Measurements from ENCODE around the gene ZNF224. TPM values are rescaled to one million over a fixed set of nuclear protein-coding genes. Genes with fewer than 3 reads are reported as not detected.
A peak's percentile ranks its signal among the peaks of the same experiment; 100 is the strongest.
"Not testable (repeated sequence)": the region's sequence is repeated elsewhere in the genome, so short reads cannot be mapped to it uniquely, and the experiment has no call there.

ZNF224 gene
- total RNA-seq, 2 experiments from 2014 or later: 35.4 to 37.8 TPM

- Mint-ChIP-seq H3K27ac (no peak overlapping the region), H3K27me3 (no peaks in the 10 kb centered on the region), H3K4me3 (no peak overlapping the region), H3K4me1 (peaks cover 13% of the 10 kb centered on the region), H3K9me3 (peaks cover 12% of the 10 kb centered on the region), H3K36me3 (ENCODE audit: low read depth) (peaks cover 15% of the 10 kb centered on the region)
- POLR2A ChIA-PET: no interaction called here
- DNase-seq: no peak
- CTCF ChIA-PET: no interaction called here
Measured at GRCh38 chr19:44092108-44092507, 2.1 kb upstream of the ZNF224 start.

- peaks cover 8% of the 10 kb centered on the region for H3K4me1 Mint-ChIP-seq
- H3K4me3 Mint-ChIP-seq: no peak overlapping the region
- peaks cover 71% of the 10 kb centered on the region for H3K9me3 Mint-ChIP-seq
- DNase-seq: no peak
- CTCF ChIA-PET: no interaction called here
- POLR2A ChIA-PET: no interaction called here
- peaks cover 67% of the 10 kb centered on the region for H3K36me3 Mint-ChIP-seq (ENCODE audit: low read depth)
- no peaks in the 10 kb centered on the region for H3K27me3 Mint-ChIP-seq
- no peak overlapping the region for H3K27ac Mint-ChIP-seq
Measured at GRCh38 chr19:44107751-44108150, 13.6 kb downstream of the ZNF224 start.

- peaks cover 20% of the 10 kb centered on the region for H3K4me1 Mint-ChIP-seq
- no peak overlapping the region for H3K4me3 Mint-ChIP-seq
- H3K27me3 Mint-ChIP-seq: no peaks in the 10 kb centered on the region
- peaks cover 61% of the 10 kb centered on the region for H3K9me3 Mint-ChIP-seq
- CTCF ChIA-PET: no interaction called here
- DNase-seq: no peak
- POLR2A ChIA-PET: interaction anchor here (3.8 kb wide), 1 partner anchor 15 kb away, joined by 15 read pairs; the partner anchor contains the start of gene ZNF224
- H3K27ac Mint-ChIP-seq: no peak overlapping the region
- H3K36me3 Mint-ChIP-seq (ENCODE audit: low read depth): peaks cover 50% of the 10 kb centered on the region
Measured at GRCh38 chr19:44109458-44109857, 15.3 kb downstream of the ZNF224 start.

- POLR2A ChIA-PET: interaction anchor here (1.1 to 3.8 kb wide), 2 partner anchors 17 to 95 kb away, joined by 3 to 15 read pairs; partner anchors contain the start of gene ZNF224
- no peak overlapping the region for H3K27ac Mint-ChIP-seq
- peaks cover 45% of the 10 kb centered on the region for H3K9me3 Mint-ChIP-seq
- no peak for DNase-seq
- CTCF ChIA-PET: no interaction called here
- H3K4me1 Mint-ChIP-seq: peaks cover 25% of the 10 kb centered on the region
- peaks cover 42% of the 10 kb centered on the region for H3K36me3 Mint-ChIP-seq (ENCODE audit: low read depth)
- H3K4me3 Mint-ChIP-seq: peak overlapping the region; percentile 12
- H3K27me3 Mint-ChIP-seq: no peaks in the 10 kb centered on the region
Measured at GRCh38 chr19:44111910-44112463, 17.8 kb downstream of the ZNF224 start.

GRCh38 chr19:44112802-44113137 lies 18.6 kb downstream of the ZNF224 start:
- Mint-ChIP-seq H3K27me3 (no peaks in the 10 kb centered on the region), H3K36me3 (ENCODE audit: low read depth) (peaks cover 39% of the 10 kb centered on the region), H3K27ac (peak overlapping the region; percentile 65), H3K4me1 (peaks cover 25% of the 10 kb centered on the region), H3K4me3 (peak overlapping the region; percentile 95), H3K9me3 (peaks cover 37% of the 10 kb centered on the region)
- ChIA-PET POLR2A (interaction anchor here (0.9 to 3.8 kb wide), 3 partner anchors 18 to 94 kb away, joined by 3 to 15 read pairs (median 3); partner anchors contain the start of genes ZNF224 and ZNF226), CTCF (interaction anchor here (1.1 kb wide), 1 partner anchor 18 kb away, joined by 3 read pairs; no protein-coding TSS in a partner anchor)
- DNase-seq: no peak

- Mint-ChIP-seq H3K27me3 (no peaks in the 10 kb centered on the region), H3K4me1 (peaks cover 25% of the 10 kb centered on the region), H3K36me3 (ENCODE audit: low read depth) (peaks cover 38% of the 10 kb centered on the region), H3K9me3 (peaks cover 32% of the 10 kb centered on the region), H3K4me3 (peak within 1 kb of the TSS; percentile 95), H3K27ac (peak within 1 kb of the TSS; percentile 65)
- ChIA-PET POLR2A (interaction anchor here (0.9 to 3.8 kb wide), 6 partner anchors 19 to 94 kb away, joined by 3 to 15 read pairs (median 3); partner anchors contain the start of genes ZNF224 and ZNF226), CTCF (interaction anchor here (1.1 kb wide), 1 partner anchor 18 kb away, joined by 3 read pairs; no protein-coding TSS in a partner anchor)
- peak; percentile 87 for DNase-seq
Measured at GRCh38 chr19:44113138-44113783, 19.1 kb downstream of the ZNF224 start, which contains the start of gene ZNF225. ZNF225 (plus strand) TSS chr19:44113399; CDS start chr19:44115828, 2,429 bp downstream.

- Mint-ChIP-seq H3K9me3 (peaks cover 28% of the 10 kb centered on the region), H3K27ac (peak overlapping the region; percentile 65), H3K4me1 (peaks cover 25% of the 10 kb centered on the region), H3K27me3 (no peaks in the 10 kb centered on the region), H3K36me3 (ENCODE audit: low read depth) (peaks cover 40% of the 10 kb centered on the region), H3K4me3 (peak overlapping the region; percentile 95)
- ChIA-PET CTCF (interaction anchor here (1.1 kb wide), 1 partner anchor 19 kb away, joined by 3 read pairs; no protein-coding TSS in a partner anchor), POLR2A (interaction anchor here (0.9 to 1.3 kb wide), 5 partner anchors 20 to 190 kb away, joined by 3 to 4 read pairs (median 3); partner anchors contain the start of genes ZNF224 and ZNF226)
- no peak for DNase-seq
Measured at GRCh38 chr19:44113784-44114390, 19.7 kb downstream of the ZNF224 start.

- H3K27ac Mint-ChIP-seq, H3K4me3 Mint-ChIP-seq, POLR2A ChIA-PET, DNase-seq, H3K27me3 Mint-ChIP-seq, H3K4me1 Mint-ChIP-seq, CTCF ChIA-PET: not testable (repeated sequence)
- Mint-ChIP-seq H3K36me3 (ENCODE audit: low read depth) (peaks cover 86% of the 10 kb centered on the region), H3K9me3 (peaks cover 49% of the 10 kb centered on the region)
Measured at GRCh38 chr19:44121162-44121561, 27.0 kb downstream of the ZNF224 start.

GRCh38 chr19:44131955-44132354 lies 37.8 kb downstream of the ZNF224 start:
- ChIA-PET CTCF (no interaction called here), POLR2A (interaction anchor here (1.0 kb wide), 1 partner anchor 10 kb away, joined by 3 read pairs; no protein-coding TSS in a partner anchor)
- H3K36me3 Mint-ChIP-seq (ENCODE audit: low read depth): peaks cover 31% of the 10 kb centered on the region
- DNase-seq: no peak
- H3K27ac Mint-ChIP-seq: no peak overlapping the region
- H3K9me3 Mint-ChIP-seq: peaks cover 33% of the 10 kb centered on the region
- H3K4me1 Mint-ChIP-seq: no peaks in the 10 kb centered on the region
- no peak overlapping the region for H3K4me3 Mint-ChIP-seq
- no peaks in the 10 kb centered on the region for H3K27me3 Mint-ChIP-seq

GRCh38 chr19:44141191-44142058 lies 47.3 kb downstream of the ZNF224 start, which contains the start of gene ZNF234:
ZNF234 (plus strand) TSS chr19:44141554; CDS start chr19:44144633, 3,079 bp downstream.
- POLR2A ChIA-PET: interaction anchor here (1.0 to 1.6 kb wide), 5 partner anchors 10 to 71 kb away, joined by 3 to 7 read pairs (median 3); partner anchors contain the start of genes ZNF225, ZNF226 and ZNF227
- peaks cover 32% of the 10 kb centered on the region for H3K36me3 Mint-ChIP-seq (ENCODE audit: low read depth)
- H3K9me3 Mint-ChIP-seq: peaks cover 25% of the 10 kb centered on the region
- CTCF ChIA-PET: interaction anchor here (0.6 to 1.0 kb wide), 2 partner anchors 23 to 71 kb away, joined by 5 read pairs; partner anchors contain the start of gene ZNF227
- peak within 1 kb of the TSS; percentile 81 for H3K27ac Mint-ChIP-seq
- H3K4me3 Mint-ChIP-seq: peak within 1 kb of the TSS; percentile 87
- peak; percentile 69 for DNase-seq
- H3K4me1 Mint-ChIP-seq: peaks cover 18% of the 10 kb centered on the region
- no peaks in the 10 kb centered on the region for H3K27me3 Mint-ChIP-seq

- CTCF ChIA-PET: interaction anchor here (0.6 to 1.0 kb wide), 2 partner anchors 22 to 70 kb away, joined by 5 read pairs; partner anchors contain the start of gene ZNF227
- peaks cover 22% of the 10 kb centered on the region for H3K9me3 Mint-ChIP-seq
- H3K4me1 Mint-ChIP-seq: peaks cover 18% of the 10 kb centered on the region
- DNase-seq: no peak
- peak overlapping the region; percentile 87 for H3K4me3 Mint-ChIP-seq
- POLR2A ChIA-PET: interaction anchor here (1.0 to 1.6 kb wide), 4 partner anchors 10 to 70 kb away, joined by 3 to 7 read pairs (median 3); partner anchors contain the start of genes ZNF225, ZNF226 and ZNF227
- H3K27me3 Mint-ChIP-seq: no peaks in the 10 kb centered on the region
- peaks cover 33% of the 10 kb centered on the region for H3K36me3 Mint-ChIP-seq (ENCODE audit: low read depth)
- peak overlapping the region; percentile 81 for H3K27ac Mint-ChIP-seq
Measured at GRCh38 chr19:44142059-44142433, 47.9 kb downstream of the ZNF224 start.

- ChIA-PET CTCF (no interaction called here), POLR2A (no interaction called here)
- Mint-ChIP-seq H3K4me1 (no peaks in the 10 kb centered on the region), H3K36me3 (ENCODE audit: low read depth) (peaks cover 86% of the 10 kb centered on the region), H3K27ac (no peak overlapping the region), H3K27me3 (no peaks in the 10 kb centered on the region), H3K9me3 (peaks cover 39% of the 10 kb centered on the region), H3K4me3 (no peak overlapping the region)
- no peak for DNase-seq
Measured at GRCh38 chr19:44149776-44150175, 55.6 kb downstream of the ZNF224 start.

All from activated CD4-positive, alpha-beta memory T cell treated with anti-CD3 and anti-CD28 coated beads, Interleukin-2, amount 10 ng/mL, durations not matched to agents 7 days and 5 days (primary cell).